NCI-H460 (cell line): ENCODE results near the gene PLCD1. TPM values are rescaled to one million over a fixed set of nuclear protein-coding genes. Genes with fewer than 3 reads are reported as not detected.

Experiments used
- DNase-seq: peaks from one replicate; pipeline ENCODE4 v3.0.0-alpha.2; 2016; ENCODE audit warnings: low read depth; ENCODE audit errors: extremely low read depth
- total RNA-seq: library from RNA; depleted of rRNA; stranded (reverse); fragments of >200 nt; shearing (Covaris generic); gene quantifications from 2 replicates; pipeline ENCODE4 v1.2.3, GENCODE V29; 2014

Gene PLCD1
- total RNA-seq, 1 experiment from 2014 or later = 1.9 TPM

GRCh38 chr3:38018296-38019266 is 10.9 kb downstream of the PLCD1 start:
- no peak for DNase-seq

- DNase-seq = no peak
These were observed 11.8 kb downstream of the PLCD1 start for GRCh38 chr3:38017445-38018295.

- DNase-seq = no peak
These were observed 12.5 kb downstream of the PLCD1 start for GRCh38 chr3:38016847-38017444.

- no peak for DNase-seq
These were observed 13.0 kb downstream of the PLCD1 start for GRCh38 chr3:38016410-38016809.

GRCh38 chr3:38015984-38016383 is 13.5 kb downstream of the PLCD1 start:
- DNase-seq = no peak

GRCh38 chr3:38015485-38015884 is 14.0 kb downstream of the PLCD1 start:
- DNase-seq = no peak

- no peak for DNase-seq
These were observed 18.3 kb downstream of the PLCD1 start for GRCh38 chr3:38011111-38011510.

GRCh38 chr3:38009807-38010591 is 19.4 kb downstream of the PLCD1 start:
- no peak for DNase-seq

- DNase-seq = no peak
These were observed 20.4 kb downstream of the PLCD1 start for GRCh38 chr3:38008971-38009580.

- DNase-seq = no peak
These were observed 21.2 kb downstream of the PLCD1 start for GRCh38 chr3:38008191-38008701.

- no peak for DNase-seq
These were observed 21.7 kb downstream of the PLCD1 start for GRCh38 chr3:38007754-38008090.

GRCh38 chr3:38006445-38006995 is 22.9 kb downstream of the PLCD1 start:
- DNase-seq = no peak

GRCh38 chr3:38006031-38006430 is 23.4 kb downstream of the PLCD1 start:
- no peak for DNase-seq

- DNase-seq = no peak
These were observed 24.1 kb downstream of the PLCD1 start for GRCh38 chr3:38005076-38006020.

- peak; percentile 47 for DNase-seq
These were observed 24.9 kb downstream of the PLCD1 start for GRCh38 chr3:38004415-38005075.

GRCh38 chr3:38003817-38004414 is 25.5 kb downstream of the PLCD1 start:
- no peak for DNase-seq

- peak; percentile 27 for DNase-seq
These were observed 26.0 kb downstream of the PLCD1 start for GRCh38 chr3:38003371-38003816.
